ENCODE data around the gene CNTNAP4. TPM values are rescaled to one million over a fixed set of nuclear protein-coding genes. Genes with fewer than 3 reads are reported as not detected.

CNTNAP4 gene
- total and polyA plus RNA-seq, 4 donors, result 0.06 to 0.09 TPM; not detected in 2

- Histone ChIP-seq H3K9me3 (ENCODE audit: control insufficient read depth in 4 of 4, low read length in 3 of 4) (no peaks in the 10 kb centered on the region), H3K4me1 (ENCODE audit: control insufficient read depth in 4 of 4, insufficient read depth in 4 of 4, low read length in 3 of 4) (no peaks in the 10 kb centered on the region), H3K27me3 (ENCODE audit: control insufficient read depth in 4 of 4, insufficient read depth in 4 of 4, low read length in 3 of 4) (peaks cover 0 to 4% (median 0%) of the 10 kb centered on the region in 4 donors), H3K4me3 (ENCODE audit: low read depth in 1 of 3, low read length in 3 of 3) (no peak overlapping the region), H3K9ac (ENCODE audit: low read depth in 1 of 2, low read length in 2 of 2) (no peak overlapping the region), H3K27ac (ENCODE audit: low read depth in 1 of 2, low read length in 2 of 2) (no peak overlapping the region), H3K36me3 (ENCODE audit: control insufficient read depth in 4 of 4, insufficient read depth in 3 of 4, low read depth in 1 of 4, low read length in 3 of 4) (no peaks in the 10 kb centered on the region)
- no peak for DNase-seq (ENCODE audit: low spot score)
- no peak for TF ChIP-seq RXRA (IDR thresholded peaks at IDR 0.05)
- no peak for TF ChIP-seq JUND (IDR thresholded peaks at IDR 0.05)
- no peak for TF ChIP-seq FOXA2 (IDR thresholded peaks at IDR 0.05)
- TF ChIP-seq ZBTB33 (IDR thresholded peaks at IDR 0.05), result no peak
- no peak for TF ChIP-seq GABPA (IDR thresholded peaks at IDR 0.05 in 1 of 2, conservative IDR thresholded peaks at IDR 0.05 in 1 of 2)
- TF ChIP-seq FOXA1 (IDR thresholded peaks at IDR 0.05), result no peak
- 80% methylated on average over 5 of the region's 5 CpGs for WGBS
Measured at GRCh38 chr16:76292218-76292617, 15.0 kb downstream of the CNTNAP4 start.

GRCh38 chr16:76293980-76294379 is 16.8 kb downstream of the CNTNAP4 start:
- Histone ChIP-seq H3K9me3 (ENCODE audit: control insufficient read depth in 4 of 4, low read length in 3 of 4) (no peaks in the 10 kb centered on the region), H3K9ac (ENCODE audit: low read depth in 1 of 2, low read length in 2 of 2) (no peak overlapping the region), H3K4me1 (ENCODE audit: control insufficient read depth in 4 of 4, insufficient read depth in 4 of 4, low read length in 3 of 4) (no peaks in the 10 kb centered on the region), H3K4me3 (ENCODE audit: low read depth in 1 of 3, low read length in 3 of 3) (no peak overlapping the region), H3K27me3 (ENCODE audit: control insufficient read depth in 4 of 4, insufficient read depth in 4 of 4, low read length in 3 of 4) (peaks cover 0 to 4% (median 0%) of the 10 kb centered on the region in 4 donors), H3K27ac (ENCODE audit: low read depth in 1 of 2, low read length in 2 of 2) (no peak overlapping the region), H3K36me3 (ENCODE audit: control insufficient read depth in 4 of 4, insufficient read depth in 3 of 4, low read depth in 1 of 4, low read length in 3 of 4) (no peaks in the 10 kb centered on the region)
- DNase-seq (ENCODE audit: low spot score), result no peak
- 74% methylated on average over 3 of the region's 3 CpGs for WGBS
- TF ChIP-seq YY1 (IDR thresholded peaks at IDR 0.05), result no peak
- TF ChIP-seq NR2F2 (IDR thresholded peaks at IDR 0.05), result no peak
- no peak for TF ChIP-seq GABPA (IDR thresholded peaks at IDR 0.05 in 1 of 2, conservative IDR thresholded peaks at IDR 0.05 in 1 of 2)
- TF ChIP-seq TAF1 (conservative IDR thresholded peaks at IDR 0.05), result no peak
- no peak for TF ChIP-seq SP1 (IDR thresholded peaks at IDR 0.05)
- TF ChIP-seq RAD21 (IDR thresholded peaks at IDR 0.05), result no peak
- no peak for TF ChIP-seq HNF4A (conservative IDR thresholded peaks at IDR 0.05)
- TF ChIP-seq FOXA2 (IDR thresholded peaks at IDR 0.05), result no peak
- TF ChIP-seq ZBTB33 (IDR thresholded peaks at IDR 0.05), result no peak
- no peak for TF ChIP-seq HNF4G (IDR thresholded peaks at IDR 0.05)
- TF ChIP-seq MAX (IDR thresholded peaks at IDR 0.05), result no peak
- no peak for TF ChIP-seq RXRA (IDR thresholded peaks at IDR 0.05)
- TF ChIP-seq FOXA1 (IDR thresholded peaks at IDR 0.05), result no peak
- no peak for TF ChIP-seq EGR1 (IDR thresholded peaks at IDR 0.05; ENCODE audit: low read depth in 2 of 2)
- no peak for TF ChIP-seq JUND (IDR thresholded peaks at IDR 0.05)

All from liver (tissue), 9 donors.